ENCODE results near the gene JADE3. TPM values are rescaled to one million over a fixed set of nuclear protein-coding genes. Genes with fewer than 3 reads are reported as not detected.

The JADE3 gene
- total RNA-seq, 3 donors from 2014 or later, result 7.5 to 20.8 (median 12.8) TPM

DNA sequence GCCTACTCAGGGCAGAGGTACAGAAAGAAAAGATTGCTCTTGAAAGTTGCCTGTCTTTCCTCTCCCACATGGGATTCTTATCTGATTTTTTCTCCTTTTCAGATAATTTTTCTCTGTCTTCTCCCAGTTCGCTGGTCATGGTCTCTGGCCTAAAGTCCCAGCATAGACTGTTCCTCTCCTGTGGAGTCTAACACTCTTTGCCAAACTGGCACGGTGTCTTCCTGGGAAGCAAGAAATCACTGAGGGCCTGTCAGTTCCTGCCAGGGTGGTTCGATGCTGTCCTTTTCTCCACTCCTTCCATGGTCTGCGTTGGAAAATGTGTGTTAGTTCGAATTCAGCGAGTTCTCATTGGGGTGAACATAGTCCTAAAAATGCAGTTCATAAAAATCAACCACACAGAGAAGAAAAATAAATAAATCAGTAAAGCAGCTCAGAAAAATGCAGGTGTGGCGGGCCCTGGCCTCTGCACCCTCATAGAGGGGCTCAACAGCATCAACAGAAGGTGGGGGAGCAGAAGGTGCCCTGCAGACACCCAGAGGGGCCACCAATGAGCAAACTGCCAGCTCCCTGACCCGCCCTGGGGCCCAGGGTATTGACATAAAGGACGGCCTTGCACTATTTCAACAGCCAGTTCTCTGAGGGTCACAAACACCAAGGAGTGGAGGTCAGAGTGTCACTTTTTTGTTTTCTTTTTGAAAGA lies 168.1 kb downstream of the JADE3 start:
- no peak for TF ChIP-seq POLR2A (IDR thresholded peaks at IDR 0.05)
- no peak for TF ChIP-seq POLR2AphosphoS5 (IDR thresholded peaks at IDR 0.05)
- TF ChIP-seq CTCF (IDR thresholded peaks at IDR 0.05), result no peak
- intact Hi-C loops (cut with DNase I; ENCODE audit: low total_unique reads), result no loop called here
- Histone ChIP-seq H3K4me1 (no peaks in the 10 kb centered on the region), H3K27me3 (peaks cover 0 to 46% of the 10 kb centered on the region in 2 donors), H3K4me3 (no peak overlapping the region), H3K9me3 (no peaks in the 10 kb centered on the region), H3K27ac (no peak overlapping the region), H3K36me3 (no peaks in the 10 kb centered on the region)
- no peak for DNase-seq (ENCODE audit: low spot score in 2 of 2)

- peaks cover 0 to 41% of the 10 kb centered on the region in 2 donors for H3K27me3 ChIP-seq
- no peak for DNase-seq (ENCODE audit: low spot score in 2 of 2)
- no peak overlapping the region for H3K4me3 ChIP-seq
- no peaks in the 10 kb centered on the region for H3K4me1 ChIP-seq
- no peaks in the 10 kb centered on the region for H3K9me3 ChIP-seq
- intact Hi-C loops (cut with DNase I; ENCODE audit: low total_unique reads), result no loop called here
- no peaks in the 10 kb centered on the region for H3K36me3 ChIP-seq
- TF ChIP-seq CTCF (IDR thresholded peaks at IDR 0.05), result no peak
- no peak for TF ChIP-seq POLR2AphosphoS5 (IDR thresholded peaks at IDR 0.05)
- no peak for TF ChIP-seq POLR2A (IDR thresholded peaks at IDR 0.05)
- H3K27ac ChIP-seq, result no peak overlapping the region
Measured at GRCh38 chrX:47080915-47081236, 168.7 kb downstream of the JADE3 start.

DNA sequence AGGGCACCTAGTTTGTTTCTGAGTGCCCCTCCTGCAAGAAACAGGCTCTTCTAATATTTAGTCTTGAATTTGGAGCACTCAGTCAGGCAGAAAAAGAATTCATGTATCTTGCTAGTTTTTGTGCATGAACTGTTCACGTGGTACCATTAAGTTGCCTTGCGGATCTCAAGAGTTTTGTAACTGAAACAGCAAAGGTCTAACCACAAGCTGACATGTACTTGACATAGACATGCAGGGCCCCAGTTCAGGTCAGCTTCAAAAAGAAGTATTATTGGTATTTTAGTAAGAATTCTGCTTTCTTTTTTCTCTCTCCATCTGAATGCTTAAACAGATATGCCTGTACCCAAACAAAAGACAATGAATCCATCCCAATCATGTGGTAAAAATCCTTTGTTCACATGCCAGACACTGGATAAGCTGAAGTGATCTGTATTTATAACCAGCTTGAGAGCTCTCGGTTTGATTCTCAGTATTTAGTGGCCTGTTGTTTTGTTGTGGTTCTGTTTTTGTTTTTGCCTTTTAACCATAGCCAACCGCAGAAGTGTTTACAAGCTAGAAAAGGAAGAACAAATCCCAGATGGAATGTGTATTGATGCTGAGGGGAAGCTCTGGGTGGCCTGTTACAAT lies 179.0 kb downstream of the JADE3 start:
- peaks cover 0 to 6% of the 10 kb centered on the region in 2 donors for H3K27me3 ChIP-seq
- TF ChIP-seq POLR2AphosphoS5 (IDR thresholded peaks at IDR 0.05) (no peak), POLR2A (IDR thresholded peaks at IDR 0.05) (no peak), CTCF (IDR thresholded peaks at IDR 0.05) (no peak)
- H3K27ac ChIP-seq, result no peak overlapping the region
- no peaks in the 10 kb centered on the region for H3K36me3 ChIP-seq
- H3K4me1 ChIP-seq, result no peaks in the 10 kb centered on the region
- intact Hi-C loops (cut with DNase I; ENCODE audit: low total_unique reads), result no loop called here
- no peak for DNase-seq (ENCODE audit: low spot score in 2 of 2)
- no peaks in the 10 kb centered on the region for H3K9me3 ChIP-seq
- H3K4me3 ChIP-seq, result no peak overlapping the region

DNA sequence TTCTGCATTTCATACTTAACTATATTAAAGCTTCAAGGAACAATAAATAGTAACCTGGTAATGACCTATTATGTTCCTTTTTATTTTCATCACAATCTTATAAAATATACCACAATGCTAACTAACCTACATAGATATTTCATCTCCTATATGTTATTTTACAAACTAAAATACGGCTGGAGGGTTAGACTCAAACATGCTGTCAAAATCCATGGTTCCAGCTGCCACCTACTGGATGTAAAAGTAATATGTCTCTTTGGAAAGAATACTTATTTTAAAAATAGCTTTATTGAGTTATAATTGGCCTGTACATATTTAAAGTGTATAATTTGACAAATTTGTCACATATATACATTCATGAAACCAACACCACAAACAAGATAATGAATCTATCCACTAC lies 181.0 kb downstream of the JADE3 start:
- intact Hi-C loops (cut with DNase I; ENCODE audit: low total_unique reads), result no loop called here

More for the DNA sequence above, 181.0 kb downstream of the JADE3 start:
- Histone ChIP-seq H3K27ac (no peak overlapping the region), H3K36me3 (no peaks in the 10 kb centered on the region), H3K9me3 (no peaks in the 10 kb centered on the region), H3K27me3 (peaks cover 0 to 14% of the 10 kb centered on the region in 2 donors), H3K4me3 (no peak overlapping the region), H3K4me1 (no peaks in the 10 kb centered on the region)
- TF ChIP-seq CTCF (IDR thresholded peaks at IDR 0.05), result peak in 2 of 3 donors; percentile 31 to 43
- TF ChIP-seq POLR2A (IDR thresholded peaks at IDR 0.05), result no peak
- no peak for DNase-seq (ENCODE audit: low spot score in 2 of 2)
